ENCODE results near the gene ORAI1. TPM values are rescaled to one million over a fixed set of nuclear protein-coding genes. Genes with fewer than 3 reads are reported as not detected.

ORAI1 gene
- total RNA-seq = 9.8 to 10.3 TPM (median 9.8 TPM) in 3 replicates

- Mint-ChIP-seq H3K27me3 (ENCODE audit: low read depth) (no peaks in the 10 kb centered on the region), H3K27ac (peak within 1 kb of the TSS; percentile 87), H3K4me3 (peak within 1 kb of the TSS; percentile 77), H3K36me3 (no peaks in the 10 kb centered on the region), H3K9me3 (no peaks in the 10 kb centered on the region), H3K4me1 (peaks cover 19% of the 10 kb centered on the region)
- TF ChIP-seq CTCF (IDR thresholded peaks at IDR 0.05; ENCODE audit: unreplicated experiment) = no peak
- DNase-seq (ENCODE audit: low spot score in 2 of 2, unreplicated experiment in 2 of 2) = peak; percentile 98 to 99
Observed at GRCh38 chr12:121626087-121626852, at the start of gene ORAI1. Gene ORAI1, plus strand, starts transcription at chr12:121626530.

- no peaks in the 10 kb centered on the region for H3K9me3 Mint-ChIP-seq
- H3K4me3 Mint-ChIP-seq = peak overlapping the region; percentile 66
- H3K27me3 Mint-ChIP-seq (ENCODE audit: low read depth) = no peaks in the 10 kb centered on the region
- no peak for TF ChIP-seq CTCF (IDR thresholded peaks at IDR 0.05; ENCODE audit: unreplicated experiment)
- H3K4me1 Mint-ChIP-seq = peaks cover 44% of the 10 kb centered on the region
- H3K27ac Mint-ChIP-seq = peak overlapping the region; percentile 89
- no peak for DNase-seq (ENCODE audit: low spot score in 2 of 2, unreplicated experiment in 2 of 2)
- peaks cover 12% of the 10 kb centered on the region for H3K36me3 Mint-ChIP-seq
Observed at GRCh38 chr12:121576851-121577391, 49.4 kb upstream of the ORAI1 start.

- Mint-ChIP-seq H3K27ac (peak overlapping the region; percentile 89), H3K4me3 (peak overlapping the region; percentile 66), H3K9me3 (no peaks in the 10 kb centered on the region), H3K4me1 (peaks cover 49% of the 10 kb centered on the region), H3K36me3 (peaks cover 7% of the 10 kb centered on the region), H3K27me3 (ENCODE audit: low read depth) (no peaks in the 10 kb centered on the region)
- DNase-seq (ENCODE audit: low spot score in 2 of 2, unreplicated experiment in 2 of 2) = no peak
- no peak for TF ChIP-seq CTCF (IDR thresholded peaks at IDR 0.05; ENCODE audit: unreplicated experiment)
Observed at GRCh38 chr12:121577443-121578180, 48.7 kb upstream of the ORAI1 start.

- H3K4me1 Mint-ChIP-seq = peaks cover 54% of the 10 kb centered on the region
- peak overlapping the region; percentile 78 for H3K4me3 Mint-ChIP-seq
- H3K36me3 Mint-ChIP-seq = peaks cover 7% of the 10 kb centered on the region
- H3K9me3 Mint-ChIP-seq = no peaks in the 10 kb centered on the region
- DNase-seq (ENCODE audit: low spot score in 2 of 2, unreplicated experiment in 2 of 2) = peak in 1 of 2 experiments; percentile 53
- H3K27me3 Mint-ChIP-seq (ENCODE audit: low read depth) = no peaks in the 10 kb centered on the region
- no peak for TF ChIP-seq CTCF (IDR thresholded peaks at IDR 0.05; ENCODE audit: unreplicated experiment)
- peak overlapping the region; percentile 43 for H3K27ac Mint-ChIP-seq
Observed at GRCh38 chr12:121578230-121579189, 47.8 kb upstream of the ORAI1 start.

- Mint-ChIP-seq H3K27me3 (ENCODE audit: low read depth) (no peaks in the 10 kb centered on the region), H3K4me3 (peak overlapping the region; percentile 87), H3K9me3 (no peaks in the 10 kb centered on the region), H3K4me1 (peaks cover 54% of the 10 kb centered on the region), H3K27ac (no peak overlapping the region), H3K36me3 (peaks cover 2% of the 10 kb centered on the region)
- DNase-seq (ENCODE audit: low spot score in 2 of 2, unreplicated experiment in 2 of 2) = peak; percentile 36 to 51
- TF ChIP-seq CTCF (IDR thresholded peaks at IDR 0.05; ENCODE audit: unreplicated experiment) = no peak
Observed at GRCh38 chr12:121579190-121579791, 47.0 kb upstream of the ORAI1 start.

Measured in mesothelial cell of epicardium (in vitro differentiated cells).